H9 (cell line): ENCODE measurements around the gene ZBTB20. TPM values are rescaled to one million over a fixed set of nuclear protein-coding genes. Genes with fewer than 3 reads are reported as not detected.

Experiments used
- DNase-seq: peaks from one replicate; pipeline ENCODE4 v3.0.0-alpha.2; 2017
- H2AFZ ChIP-seq: one replicate; pipeline ENCODE4 v1.6.1; 2013; ENCODE audit warnings: mild to moderate bottlenecking, low read length, control low read depth, moderate library complexity
- H2AK5ac ChIP-seq: 2 replicates; pipeline ENCODE4 v1.6.1; 2013; ENCODE audit warnings: low read length, control low read depth, mixed read lengths; ENCODE audit not compliant: insufficient read length
- H2BK120ac ChIP-seq: one replicate; pipeline ENCODE4 v1.6.1; 2013; ENCODE audit warnings: low read depth, mild to moderate bottlenecking, low read length, control low read depth, inconsistent platforms; ENCODE audit not compliant: poor library complexity, severe bottlenecking
- H2BK12ac ChIP-seq: 2 replicates; pipeline ENCODE4 v1.6.1; 2013; ENCODE audit warnings: low read length, control low read depth, mixed read lengths, low read depth; ENCODE audit not compliant: insufficient read length
- H2BK15ac ChIP-seq: 2 replicates; pipeline ENCODE4 v1.6.1; 2013; ENCODE audit warnings: low read depth, low read length, control low read depth
- H2BK20ac ChIP-seq: one replicate; pipeline ENCODE4 v1.6.1; 2013; ENCODE audit warnings: low read depth, mild to moderate bottlenecking, low read length, control low read depth, inconsistent platforms; ENCODE audit not compliant: poor library complexity, severe bottlenecking
- H2BK5ac ChIP-seq: 2 replicates; pipeline ENCODE4 v1.6.1; 2013; ENCODE audit warnings: low read length, control low read depth, mixed read lengths; ENCODE audit not compliant: insufficient read length
- H3K14ac ChIP-seq: 2 replicates; pipeline ENCODE4 v1.6.1; 2013; ENCODE audit warnings: low read length, control low read depth; ENCODE audit not compliant: insufficient read depth
- H3K18ac ChIP-seq: 2 replicates; pipeline ENCODE4 v1.6.1; 2013; ENCODE audit warnings: low read depth, mild to moderate bottlenecking, mixed read lengths, low read length, control low read depth; ENCODE audit not compliant: insufficient read length
- H3K23ac ChIP-seq: 2 replicates; pipeline ENCODE4 v1.6.1; 2013; ENCODE audit warnings: low read length, control low read depth, mixed read lengths, low read depth; ENCODE audit not compliant: insufficient read length
- H3K23me2 ChIP-seq: 2 replicates; pipeline ENCODE4 v1.6.1; 2013; ENCODE audit warnings: low read depth, mild to moderate bottlenecking, mixed read lengths, low read length, control low read depth; ENCODE audit not compliant: insufficient read length, poor library complexity, severe bottlenecking
- H3K27ac ChIP-seq: 2 replicates; pipeline ENCODE4 v1.5.1; 2013; ENCODE audit warnings: low read length, control low read depth, mixed read lengths, low read depth; ENCODE audit not compliant: insufficient read length
- H3K27me3 ChIP-seq: 2 replicates; pipeline ENCODE4 v1.6.1; 2013; ENCODE audit warnings: low read length, control low read depth, inconsistent platforms; ENCODE audit not compliant: insufficient read depth
- H3K4ac ChIP-seq: 2 replicates; pipeline ENCODE4 v1.6.1; 2013; ENCODE audit warnings: low read depth, mild to moderate bottlenecking, control low read depth, inconsistent platforms, low read length, moderate library complexity
- H3K4me1 ChIP-seq: 2 replicates; pipeline ENCODE4 v1.6.1; 2013; ENCODE audit warnings: low read length, control low read depth, inconsistent platforms; ENCODE audit not compliant: insufficient read depth
- H3K4me2 ChIP-seq: 2 replicates; pipeline ENCODE4 v1.6.1; 2013; ENCODE audit warnings: low read length, control low read depth, mixed read lengths; ENCODE audit not compliant: insufficient read length, insufficient read depth
- H3K56ac ChIP-seq: 2 replicates; pipeline ENCODE4 v1.6.1; 2013; ENCODE audit warnings: low read depth, mild to moderate bottlenecking, mixed read lengths, low read length, control low read depth; ENCODE audit not compliant: insufficient read length
- H3K79me1 ChIP-seq: 2 replicates; pipeline ENCODE4 v1.6.1; 2013; ENCODE audit warnings: low read depth, mild to moderate bottlenecking, moderate library complexity, low read length, control low read depth, inconsistent platforms; ENCODE audit not compliant: insufficient read depth, poor library complexity, severe bottlenecking
- H3K79me2 ChIP-seq: 2 replicates; pipeline ENCODE4 v1.6.1; 2013; ENCODE audit warnings: low read length, control low read depth, inconsistent platforms; ENCODE audit not compliant: insufficient read depth
- H3K9ac ChIP-seq: 2 replicates; pipeline ENCODE4 v1.6.1; 2013; ENCODE audit warnings: low read length, control low read depth, mixed read lengths; ENCODE audit not compliant: insufficient read length; ENCODE audit errors: extremely low read depth
- H3K9me3 ChIP-seq: one replicate; pipeline ENCODE4 v1.6.1; 2013; ENCODE audit warnings: low read depth, low read length, inconsistent platforms; ENCODE audit not compliant: control insufficient read depth
- H3T11ph ChIP-seq: one replicate; pipeline ENCODE4 v1.6.1; 2013; ENCODE audit warnings: mild to moderate bottlenecking, low read length, control low read depth, inconsistent platforms
- H4K20me1 ChIP-seq: one replicate; pipeline ENCODE4 v1.6.1; 2013; ENCODE audit not compliant: control insufficient read depth, insufficient read length, insufficient read depth
- H4K5ac ChIP-seq: 2 replicates; pipeline ENCODE4 v1.6.1; 2013; ENCODE audit warnings: low read depth, mild to moderate bottlenecking, mixed read lengths, low read length, control low read depth; ENCODE audit not compliant: insufficient read length
- H4K8ac ChIP-seq: replicated peaks from 2 replicates; pipeline ENCODE4 v1.6.1; 2013; ENCODE audit warnings: low read length, control low read depth, mixed read lengths, low read depth; ENCODE audit not compliant: insufficient read length
- H4K91ac ChIP-seq: 2 replicates; pipeline ENCODE4 v1.6.1; 2013; ENCODE audit warnings: low read depth, mild to moderate bottlenecking, moderate library complexity, mixed read lengths, low read length, control low read depth; ENCODE audit not compliant: insufficient read length
- H3K27ac Mint-ChIP-seq, 3 experiments: 2 replicates in 2 of 3; 3 replicates in 1 of 3; pipeline ENCODE4 v1.8.0; 2020 to 2021; ENCODE audit warnings: mixed read lengths in 3 of 3, mild to moderate bottlenecking in 1 of 3, moderate library complexity in 1 of 3
- H3K27me3 Mint-ChIP-seq: 2 replicates; pipeline ENCODE4 v1.8.0; 2021; ENCODE audit warnings: low read depth, mild to moderate bottlenecking, moderate library complexity, mixed read lengths
- H3K36me3 Mint-ChIP-seq, 3 experiments: 2 replicates in 2 of 3; 3 replicates in 1 of 3; pipeline ENCODE4 v1.8.0; 2020 to 2021; ENCODE audit warnings: low read depth in 3 of 3, mixed read lengths in 3 of 3; ENCODE audit not compliant: insufficient read depth in 1 of 3
- H3K4me1 Mint-ChIP-seq, 2 experiments: 2 replicates each; pipeline ENCODE4 v1.8.0; 2020; ENCODE audit warnings: mixed read lengths in 2 of 2
- H3K4me3 Mint-ChIP-seq, 2 experiments: 2 replicates in 1 of 2; 3 replicates in 1 of 2; pipeline ENCODE4 v1.8.0; 2020 to 2021; ENCODE audit warnings: mild to moderate bottlenecking in 2 of 2, mixed read lengths in 2 of 2, moderate library complexity in 1 of 2
- H3K9me3 Mint-ChIP-seq, 2 experiments: 2 replicates in 1 of 2; 3 replicates in 1 of 2; pipeline ENCODE4 v1.8.0; 2020; ENCODE audit warnings: mild to moderate bottlenecking in 2 of 2, mixed read lengths in 2 of 2, moderate library complexity in 1 of 2
- CTCF ChIP-seq: fragments of 200-600 bp; sonication (generic); conservative IDR thresholded peaks from 3 replicates; pipeline ENCODE4 v1.8.0; 2021; ENCODE audit warnings: antibody characterized with exemption, mild to moderate bottlenecking
- WGBS: extraction: QIAGEN DNeasy Blood & Tissue Kit; methylation state at CpG from one replicate; pipeline ENCODE4 v1.1.7; 2013; ENCODE audit warnings: missing lambda C conversion rate, low lambda C conversion rate, mixed read lengths; ENCODE audit not compliant: insufficient read length; ENCODE audit errors: extremely low coverage; 5-methylcytosine and 5-hydroxymethylcytosine counted together
- total RNA-seq: library from RNA; stranded (reverse); gene quantifications from 2 replicates; pipeline ENCODE4 v1.2.1, GENCODE V29; 2021

Gene ZBTB20
- total RNA-seq, 1 experiment from 2014 or later: 0.70 TPM

DNA sequence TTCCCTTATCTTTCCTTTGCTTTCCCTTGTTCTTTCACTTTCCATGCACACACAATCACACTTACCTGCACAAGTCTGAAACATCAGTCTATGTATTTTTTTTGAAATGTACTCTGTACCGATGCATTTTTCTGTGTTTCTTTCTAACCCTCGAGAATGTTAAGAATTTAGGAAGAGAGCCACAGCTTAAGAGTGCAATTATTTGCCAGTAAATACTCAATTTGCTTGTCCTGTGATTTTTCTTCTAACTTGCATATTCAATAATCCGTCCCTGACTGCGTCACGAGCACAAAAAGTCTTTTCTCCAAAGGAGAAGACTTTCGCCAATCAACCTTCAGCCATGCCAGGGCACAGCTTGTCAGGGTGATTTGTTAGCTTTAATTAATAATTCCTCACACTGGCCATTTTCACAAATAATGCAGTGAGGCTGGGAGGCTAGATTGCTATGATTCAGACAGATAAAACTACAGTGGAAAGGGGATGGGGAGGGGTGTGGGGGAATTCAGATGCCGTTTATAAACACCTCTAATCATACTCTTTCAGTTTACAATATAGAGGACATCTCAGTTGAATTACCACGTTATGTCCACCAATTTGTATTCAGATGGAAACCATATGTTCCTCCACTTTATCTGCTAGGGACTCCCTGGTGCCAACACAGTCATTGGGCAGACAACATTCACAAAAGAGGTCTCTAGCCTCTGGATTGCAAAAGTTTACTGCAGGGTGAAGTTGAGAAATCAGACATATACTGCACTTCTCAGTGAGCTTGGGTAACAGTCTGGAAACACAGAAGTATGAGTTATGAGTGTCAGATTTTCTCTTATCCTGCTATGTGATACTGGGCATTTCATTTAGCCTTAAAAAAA, 388.0 kb downstream of the ZBTB20 start:
- Histone ChIP-seq H3T11ph (no peak overlapping the region), H3K79me2 (no peaks in the 10 kb centered on the region), H2BK5ac (no peak overlapping the region), H3K9ac (no peak overlapping the region), H3K27ac (no peak overlapping the region), H4K5ac (no peak overlapping the region), H2BK20ac (no peak overlapping the region), H3K9me3 (no peaks in the 10 kb centered on the region), H2BK12ac (no peak overlapping the region), H2BK15ac (no peak overlapping the region), H4K8ac (no peak overlapping the region), H3K4me1 (no peaks in the 10 kb centered on the region), H2AFZ (no peak overlapping the region), H3K4me2 (no peak overlapping the region), H3K4ac (no peak overlapping the region), H2BK120ac (no peak overlapping the region), H4K20me1 (no peaks in the 10 kb centered on the region), H3K79me1 (no peaks in the 10 kb centered on the region), H4K91ac (no peak overlapping the region), H3K14ac (no peak overlapping the region), H2AK5ac (no peak overlapping the region), H3K27me3 (no peaks in the 10 kb centered on the region), H3K18ac (no peak overlapping the region), H3K23me2 (no peaks in the 10 kb centered on the region), H3K56ac (no peak overlapping the region), H3K23ac (no peak overlapping the region)
- Mint-ChIP-seq H3K4me1 (0 out of 4 replicates have a peak, but pooled peaks cover 0 to under 1% of the 10 kb centered on the region in 2 experiments), H3K27ac (no peak overlapping the region), H3K27me3 (no peaks in the 10 kb centered on the region), H3K9me3 (no peaks in the 10 kb centered on the region), H3K36me3 (no peaks in the 10 kb centered on the region), H3K4me3 (no peak overlapping the region)
- DNase-seq: no peak
- TF ChIP-seq CTCF: no peak
- no CpG with 5 or more reads among the region's 8 CpGs for WGBS
